DND-41 (cell line): Measurements from ENCODE around the gene MYOCOS.

ENCODE experiments used
- ATAC-seq: fragments of 200-7000 bp; cut with Tn5 transposase; 3 replicates; pipeline ENCODE4 v1.9.1; 2021; ENCODE audit warnings: low read depth; ENCODE audit not compliant: insufficient read depth
- DNase-seq: peaks from one replicate; pipeline ENCODE4 v3.0.0-alpha.2; 2020
- H2AFZ ChIP-seq: 2 replicates; pipeline ENCODE4 v1.6.0; 2012; ENCODE audit warnings: low read depth, low read length
- H3K27ac ChIP-seq: 2 replicates; pipeline ENCODE4 v1.5.1; 2012; ENCODE audit warnings: low read length, inconsistent platforms
- H3K27me3 ChIP-seq: fragments of 200-600 bp; sonication (generic); 2 replicates; pipeline ENCODE4 v1.6.0; 2012; ENCODE audit warnings: low read length, mild to moderate bottlenecking, inconsistent platforms; ENCODE audit not compliant: insufficient read depth, poor library complexity
- H3K36me3 ChIP-seq: 2 replicates; pipeline ENCODE4 v1.5.1; 2012; ENCODE audit warnings: low read length, inconsistent platforms; ENCODE audit not compliant: insufficient read depth
- H3K4me1 ChIP-seq: 2 replicates; pipeline ENCODE4 v1.5.1; 2012; ENCODE audit warnings: mild to moderate bottlenecking, low read length; ENCODE audit not compliant: insufficient read depth
- H3K4me2 ChIP-seq: 2 replicates; pipeline ENCODE4 v1.6.0; 2012; ENCODE audit warnings: mild to moderate bottlenecking, moderate library complexity, low read length, inconsistent platforms; ENCODE audit not compliant: insufficient read depth
- H3K4me3 ChIP-seq, 2 experiments: fragments of 200-600 bp in 1 of 2; shearing (Covaris generic) in 1 of 2; 2 replicates each; pipeline ENCODE4 v1.5.1; 2012 to 2016; ENCODE audit warnings: inconsistent platforms in 2 of 2, low read length in 2 of 2, mild to moderate bottlenecking in 2 of 2, low read depth in 1 of 2, moderate library complexity in 1 of 2
- H3K79me2 ChIP-seq: 2 replicates; pipeline ENCODE4 v1.6.0; 2012; ENCODE audit warnings: low read length, inconsistent platforms; ENCODE audit not compliant: insufficient read depth
- H3K9ac ChIP-seq: 2 replicates; pipeline ENCODE4 v1.6.0; 2012; ENCODE audit warnings: low read depth, mild to moderate bottlenecking, inconsistent platforms, low read length, moderate library complexity
- H3K9me3 ChIP-seq: 2 replicates; pipeline ENCODE4 v1.5.1; 2012; ENCODE audit warnings: low read length, moderate library complexity, mild to moderate bottlenecking, inconsistent platforms; ENCODE audit not compliant: insufficient read depth, severe bottlenecking
- H4K20me1 ChIP-seq: 2 replicates; pipeline ENCODE4 v1.6.0; 2012; ENCODE audit warnings: low read length; ENCODE audit not compliant: insufficient read depth
- CTCF ChIP-seq: IDR thresholded peaks from 2 replicates; pipeline ENCODE4 v1.5.1; 2012; ENCODE audit warnings: borderline replicate concordance, low read length, moderate library complexity, mild to moderate bottlenecking; ENCODE audit not compliant: poor library complexity, severe bottlenecking; ENCODE audit errors: extremely low read depth
- EZH2 ChIP-seq: IDR thresholded peaks from 3 replicates; pipeline ENCODE4 v1.6.1; 2012; ENCODE audit warnings: borderline replicate concordance, low read depth, mild to moderate bottlenecking, moderate library complexity, low read length, inconsistent platforms; ENCODE audit not compliant: severe bottlenecking

The MYOCOS gene

GRCh38 chr1:171622152-171622462, at the start of gene MYOCOS:
TSS of gene MYOCOS (plus strand) at chr1:171622243. CDS start at chr1:171623884, 1,641 bp downstream.
- Histone ChIP-seq H3K4me3 (no peak within 1 kb of the TSS), H3K27ac (no peak within 1 kb of the TSS), H3K9ac (no peak within 1 kb of the TSS), H3K27me3 (no peaks in the 10 kb centered on the region), H3K79me2 (no peaks in the 10 kb centered on the region), H3K4me2 (no peak within 1 kb of the TSS), H2AFZ (no peak within 1 kb of the TSS), H3K9me3 (no peaks in the 10 kb centered on the region), H3K36me3 (no peaks in the 10 kb centered on the region), H4K20me1 (no peaks in the 10 kb centered on the region), H3K4me1 (no peaks in the 10 kb centered on the region)
- DNase-seq (no peak), ATAC-seq (no peak)
- no peak for TF ChIP-seq CTCF

- ATAC-seq: no peak
- H3K4me3 ChIP-seq: no peak overlapping the region
- TF ChIP-seq CTCF: no peak
- no peak for TF ChIP-seq EZH2
- H3K4me1 ChIP-seq: no peaks in the 10 kb centered on the region
- H3K4me2 ChIP-seq: no peak overlapping the region
- H3K27ac ChIP-seq: no peak overlapping the region
- H3K79me2 ChIP-seq: no peaks in the 10 kb centered on the region
- no peak overlapping the region for H3K9ac ChIP-seq
- H3K27me3 ChIP-seq: no peaks in the 10 kb centered on the region
- DNase-seq: no peak
- no peaks in the 10 kb centered on the region for H3K9me3 ChIP-seq
- H3K36me3 ChIP-seq: peaks cover 89% of the 10 kb centered on the region
- no peaks in the 10 kb centered on the region for H4K20me1 ChIP-seq
- H2AFZ ChIP-seq: no peak overlapping the region
Observed at GRCh38 chr1:171576144-171576543, 45.9 kb upstream of the MYOCOS start.

GRCh38 chr1:171581226-171581625, 40.8 kb upstream of the MYOCOS start:
- no peak for DNase-seq
- Histone ChIP-seq H4K20me1 (0 out of 2 replicates have a peak, but pooled peaks cover 3% of the 10 kb centered on the region), H3K27me3 (no peaks in the 10 kb centered on the region), H3K4me3 (no peak overlapping the region), H3K4me2 (no peak overlapping the region), H2AFZ (no peak overlapping the region), H3K9me3 (no peaks in the 10 kb centered on the region), H3K27ac (no peak overlapping the region), H3K79me2 (no peaks in the 10 kb centered on the region), H3K36me3 (peaks cover 95% of the 10 kb centered on the region), H3K9ac (no peak overlapping the region), H3K4me1 (no peaks in the 10 kb centered on the region)
- ATAC-seq: no peak
- TF ChIP-seq CTCF (no peak), EZH2 (no peak)

GRCh38 chr1:171581766-171582165, 40.3 kb upstream of the MYOCOS start:
- H4K20me1 ChIP-seq: 0 out of 2 replicates have a peak, but pooled peaks cover 3% of the 10 kb centered on the region
- ATAC-seq (0 out of 3 replicates have a peak, but pooled peaks have one; percentile 47), DNase-seq (no peak)
- no peaks in the 10 kb centered on the region for H3K27me3 ChIP-seq
- no peak overlapping the region for H3K4me2 ChIP-seq
- peaks cover 92% of the 10 kb centered on the region for H3K36me3 ChIP-seq
- H3K79me2 ChIP-seq: no peaks in the 10 kb centered on the region
- no peak overlapping the region for H3K27ac ChIP-seq
- no peak overlapping the region for H3K9ac ChIP-seq
- H2AFZ ChIP-seq: no peak overlapping the region
- H3K4me1 ChIP-seq: no peaks in the 10 kb centered on the region
- no peaks in the 10 kb centered on the region for H3K9me3 ChIP-seq
- no peak overlapping the region for H3K4me3 ChIP-seq
- TF ChIP-seq CTCF (no peak), EZH2 (no peak)
